Activated gamma-delta T cell (primary cell): ENCODE measurements around the gene SFRP4.

Source experiments
- DNase-seq: peaks from one replicate; lab custom pipeline; 2025; lab: John Stamatoyannopoulos, UW

Gene SFRP4

DNA sequence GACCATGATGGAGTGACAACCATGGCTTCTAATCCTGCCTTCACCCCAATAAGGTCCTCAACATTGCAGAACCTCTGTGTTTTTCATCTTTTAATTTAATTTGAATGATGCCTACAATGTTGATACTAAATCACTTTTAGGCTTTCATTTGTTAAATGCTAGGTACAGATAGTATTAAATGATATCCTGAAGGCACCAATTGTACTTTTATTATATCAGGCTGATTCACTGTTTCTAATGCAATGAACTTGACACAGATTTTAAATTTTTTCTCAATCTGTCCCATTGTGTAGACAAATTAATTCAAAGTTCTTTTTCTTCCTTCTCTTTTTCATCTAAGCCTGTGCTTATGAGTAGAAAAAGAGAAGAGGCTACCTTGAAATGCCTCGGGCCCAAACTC lies 9.0 kb upstream of the SFRP4 start:
- no peak for DNase-seq

DNA sequence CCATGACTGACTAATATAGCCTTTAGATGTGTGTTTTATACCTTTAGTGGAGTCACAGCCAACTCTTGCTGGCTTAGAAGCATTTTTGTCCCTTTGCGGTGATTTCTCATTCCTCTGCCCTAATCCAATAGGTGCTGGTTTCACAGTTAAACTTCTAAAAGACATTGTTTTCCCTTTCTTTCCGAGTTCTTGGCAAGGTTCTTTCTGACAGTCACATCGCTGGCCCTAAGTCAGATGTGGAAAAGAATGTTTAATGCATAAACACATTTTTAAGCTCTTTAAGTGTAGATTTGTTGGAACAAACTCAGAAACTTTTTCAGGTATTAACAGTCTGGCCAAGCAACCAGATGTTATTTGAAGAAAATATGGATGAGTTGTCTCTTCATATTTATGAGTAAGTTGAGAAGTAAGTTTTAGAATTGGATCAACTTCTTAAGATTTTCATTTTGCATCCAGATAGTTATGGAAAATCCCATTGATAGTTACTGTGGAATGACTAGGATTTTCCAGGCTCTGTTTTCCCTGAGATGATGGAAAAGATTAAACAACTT lies 7.9 kb upstream of the SFRP4 start:
- no peak for DNase-seq

DNA sequence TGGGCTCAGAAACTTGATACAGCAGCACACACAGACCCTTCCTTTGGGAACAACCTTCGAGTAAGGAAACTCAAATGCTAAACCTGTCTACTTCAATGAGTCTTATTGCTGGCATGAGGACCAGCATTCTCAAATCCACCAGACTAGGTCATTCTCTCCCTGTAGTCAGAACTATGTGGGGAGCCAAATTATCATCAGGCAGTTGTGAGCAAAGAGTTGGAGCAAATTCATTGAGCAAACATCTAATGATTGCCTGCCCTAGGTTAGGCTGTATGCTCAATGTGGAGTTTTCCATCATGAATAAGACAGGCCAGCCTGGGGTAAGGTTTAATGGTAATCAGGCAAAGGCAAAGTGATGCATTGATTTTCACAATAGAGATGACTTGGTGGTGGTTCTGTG lies 7.4 kb upstream of the SFRP4 start:
- DNase-seq: no peak

DNA sequence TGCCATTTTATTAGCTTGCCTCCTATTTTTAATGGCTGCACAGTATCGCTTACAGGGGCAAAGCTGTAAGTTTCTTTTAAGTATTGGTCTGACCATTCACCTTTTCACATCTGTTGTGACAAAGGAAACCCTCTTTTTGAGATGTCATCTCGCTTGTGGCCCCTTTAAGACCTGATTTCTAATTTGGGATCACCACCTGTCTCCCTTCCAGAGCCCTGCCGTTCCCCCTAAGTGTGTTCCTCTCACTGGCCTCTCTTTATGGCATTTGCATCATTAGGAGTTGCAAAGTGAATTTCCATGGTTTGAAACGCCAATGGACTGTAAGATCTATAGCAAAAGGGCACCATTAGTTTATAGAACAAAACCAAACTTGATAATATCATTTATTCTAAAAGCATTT lies 5.3 kb upstream of the SFRP4 start:
- DNase-seq: no peak

DNA sequence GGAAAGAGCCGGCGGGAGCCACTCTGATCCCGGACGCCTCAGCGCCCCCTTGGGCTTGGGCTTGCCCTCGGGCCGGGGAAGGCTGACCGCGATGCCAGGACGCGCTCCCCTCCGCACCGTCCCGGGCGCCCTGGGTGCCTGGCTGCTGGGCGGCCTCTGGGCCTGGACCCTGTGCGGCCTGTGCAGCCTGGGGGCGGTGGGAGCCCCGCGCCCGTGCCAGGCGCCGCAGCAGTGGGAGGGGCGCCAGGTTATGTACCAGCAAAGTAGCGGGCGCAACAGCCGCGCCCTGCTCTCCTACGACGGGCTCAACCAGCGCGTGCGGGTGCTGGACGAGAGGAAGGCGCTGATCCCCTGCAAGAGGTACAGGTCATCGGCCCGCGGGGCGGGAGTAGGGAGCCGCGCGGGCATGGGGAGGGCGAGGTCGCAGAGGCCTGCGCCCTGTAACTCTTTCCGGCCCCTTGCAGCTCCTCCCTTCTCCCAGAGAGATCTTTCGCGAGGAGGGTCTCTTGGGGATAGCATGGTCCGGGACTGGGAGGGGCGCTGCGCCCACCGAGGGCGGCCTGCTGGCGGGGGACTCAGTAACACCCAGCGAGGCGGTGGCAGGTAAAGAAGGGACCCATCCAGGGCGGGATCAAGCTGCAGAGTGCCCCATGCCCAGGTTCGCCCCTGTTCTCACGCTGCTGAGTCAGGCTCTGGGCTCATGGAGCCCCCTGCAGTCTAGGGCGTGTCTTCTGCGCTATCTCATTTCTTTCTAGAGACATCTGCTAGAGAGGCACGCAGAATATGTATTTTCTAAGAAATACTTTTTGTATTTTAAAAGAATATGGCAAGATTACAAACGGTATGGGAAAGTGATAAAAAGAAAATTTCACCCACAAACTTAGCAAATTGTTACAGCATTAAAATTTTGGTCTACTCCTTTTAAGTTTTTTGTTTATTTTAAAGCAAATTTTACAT lies 4.5 kb upstream of the SFRP4 start:
- no peak for DNase-seq

DNA sequence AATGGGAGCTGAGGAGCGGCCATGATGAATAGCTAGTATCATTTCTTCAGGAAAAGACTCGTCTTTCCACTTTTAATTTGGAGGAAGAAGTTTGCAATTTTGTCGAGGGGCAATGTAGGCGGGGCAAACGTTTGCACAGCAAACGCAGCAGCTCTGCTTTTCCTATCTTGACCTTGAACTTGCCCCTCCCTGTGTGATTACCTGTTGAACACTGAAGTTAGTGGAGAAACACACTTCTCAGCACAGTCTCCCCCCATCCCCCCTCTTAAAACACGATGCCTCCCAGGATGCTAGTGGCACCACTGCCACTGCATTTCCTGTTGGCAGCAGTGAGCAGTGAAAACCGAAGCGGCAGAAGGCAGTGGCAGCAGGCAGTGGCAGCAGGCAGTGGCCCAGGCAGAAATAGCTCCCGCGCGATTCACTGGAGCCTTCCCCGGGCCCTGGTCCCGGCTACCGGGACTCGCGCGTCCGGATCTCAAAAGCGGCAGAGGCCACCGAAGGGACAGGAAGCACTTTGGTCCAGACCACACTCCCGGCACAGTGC lies 3.8 kb upstream of the SFRP4 start, which contains the start of gene EPDR1:
Gene EPDR1 (plus strand): TSS at position 336 of the 544 bp plus-strand sequence. CDS start 300 bp downstream, outside the sequence.
- DNase-seq: no peak

DNA sequence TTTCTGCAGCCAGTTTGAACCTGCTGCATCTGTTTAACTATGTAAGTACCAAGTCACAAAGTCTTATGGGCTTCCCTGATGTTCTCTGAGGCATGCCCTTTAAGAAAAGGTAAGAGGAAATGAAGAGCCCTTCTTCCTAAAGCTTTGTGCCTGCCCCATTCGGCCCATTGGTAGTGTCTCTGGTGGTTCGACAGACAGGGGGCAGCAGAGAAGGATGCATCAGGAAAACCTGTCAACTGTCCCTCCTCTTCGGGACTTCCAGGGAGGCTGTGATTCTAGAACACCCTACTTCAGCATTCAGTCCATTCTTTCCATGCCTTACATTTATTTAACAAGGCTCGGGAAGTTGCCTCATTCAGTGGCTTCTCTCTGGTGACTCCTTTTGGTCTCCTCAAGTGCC lies 1.9 kb upstream of the SFRP4 start:
- no peak for DNase-seq

DNA sequence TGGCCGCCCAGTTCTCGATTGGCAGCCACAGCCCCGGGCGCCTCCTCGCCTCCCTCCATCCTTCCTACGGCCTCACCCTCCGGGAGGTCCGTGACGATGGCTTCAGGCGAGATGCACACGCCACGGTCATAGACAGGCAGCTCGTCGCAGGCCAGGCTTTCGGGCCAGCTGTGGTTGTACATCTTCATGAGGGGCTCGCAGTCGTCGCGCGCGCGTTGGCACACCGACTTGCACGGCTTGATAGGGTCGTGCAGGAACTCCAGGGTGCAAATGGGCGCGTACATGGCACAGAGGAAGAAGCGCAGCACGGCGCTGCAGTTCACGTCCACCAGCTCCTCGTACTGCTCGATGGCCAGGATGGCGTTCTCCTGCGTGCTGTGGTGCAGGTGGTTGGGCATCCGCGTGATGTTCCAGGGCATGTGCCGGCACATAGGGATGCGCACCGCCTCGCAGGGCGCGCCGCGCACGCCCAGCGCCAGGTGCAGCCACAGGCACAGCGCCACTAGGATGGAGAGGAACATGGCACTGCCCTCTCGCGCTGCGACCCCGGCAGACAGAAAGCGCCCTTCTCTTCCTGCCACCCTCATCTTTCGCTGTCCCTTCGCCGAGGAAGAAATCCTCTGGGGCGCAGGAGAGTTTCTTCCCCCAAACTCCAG lies 472 bp downstream of the SFRP4 start:
- DNase-seq: no peak

DNA sequence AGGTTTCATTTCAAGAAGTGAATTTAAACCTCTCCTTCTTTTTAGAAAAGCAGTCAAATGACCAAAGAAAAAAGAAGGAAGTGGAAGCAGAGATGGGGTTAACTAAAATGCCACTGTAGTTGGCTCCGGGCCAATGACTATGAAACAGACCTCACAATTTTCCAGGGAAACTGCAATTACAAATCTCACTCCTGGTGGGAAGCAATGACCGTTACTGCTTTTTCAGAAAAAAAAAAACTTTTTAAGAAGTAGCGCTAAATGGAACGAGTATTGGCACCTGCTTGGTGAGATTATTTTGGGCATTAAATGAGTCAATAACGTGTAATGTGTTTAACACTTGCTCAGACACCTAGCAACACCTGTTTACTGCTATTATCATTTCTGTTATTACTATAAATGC lies 1.2 kb downstream of the SFRP4 start:
- DNase-seq: no peak

DNA sequence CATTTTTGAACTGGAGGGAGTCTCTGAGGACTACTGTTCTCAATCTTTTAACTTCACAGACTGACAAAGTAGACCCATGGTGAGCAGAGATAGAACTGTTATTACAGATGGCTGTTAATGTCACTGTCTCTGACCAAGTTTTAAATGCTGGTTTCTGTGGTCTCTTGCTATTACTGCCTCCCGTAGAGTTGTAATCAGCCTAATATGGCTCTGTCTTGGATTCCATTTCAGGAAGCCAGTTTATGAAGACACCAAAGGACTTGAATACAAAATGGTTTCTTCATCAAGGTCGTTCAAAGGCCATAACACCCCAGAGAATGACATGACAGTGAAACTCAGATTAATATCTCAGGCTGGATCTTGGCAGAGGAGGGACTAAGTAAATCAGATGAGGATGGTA lies 3.9 kb downstream of the SFRP4 start:
- no peak for DNase-seq

DNA sequence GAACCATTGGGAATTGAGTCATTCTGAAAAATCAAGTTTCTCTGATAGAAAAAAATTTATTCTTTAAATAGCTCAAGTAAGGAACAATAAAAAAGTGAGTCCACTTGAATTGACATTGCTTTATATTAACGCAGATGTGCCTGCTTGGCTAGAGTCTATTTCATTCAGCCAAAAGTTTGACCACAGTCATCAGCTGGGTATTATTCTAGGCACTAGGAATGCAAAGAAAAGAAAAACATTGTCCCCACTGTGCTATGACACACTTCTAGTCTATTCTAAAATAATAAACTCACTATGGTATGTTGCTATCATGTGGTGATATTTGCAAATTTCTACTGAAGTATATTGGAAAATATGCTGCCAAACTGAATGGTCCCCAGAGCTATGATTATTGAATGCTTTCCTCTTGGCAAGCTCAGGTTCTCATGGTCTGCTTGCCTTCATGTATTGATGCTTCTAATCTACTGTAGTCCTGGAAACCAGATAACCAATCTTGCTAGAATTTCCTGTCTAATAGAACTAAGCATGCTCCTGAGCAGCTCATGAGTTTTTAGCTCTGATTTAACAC lies 8.3 kb downstream of the SFRP4 start:
- no peak for DNase-seq

DNA sequence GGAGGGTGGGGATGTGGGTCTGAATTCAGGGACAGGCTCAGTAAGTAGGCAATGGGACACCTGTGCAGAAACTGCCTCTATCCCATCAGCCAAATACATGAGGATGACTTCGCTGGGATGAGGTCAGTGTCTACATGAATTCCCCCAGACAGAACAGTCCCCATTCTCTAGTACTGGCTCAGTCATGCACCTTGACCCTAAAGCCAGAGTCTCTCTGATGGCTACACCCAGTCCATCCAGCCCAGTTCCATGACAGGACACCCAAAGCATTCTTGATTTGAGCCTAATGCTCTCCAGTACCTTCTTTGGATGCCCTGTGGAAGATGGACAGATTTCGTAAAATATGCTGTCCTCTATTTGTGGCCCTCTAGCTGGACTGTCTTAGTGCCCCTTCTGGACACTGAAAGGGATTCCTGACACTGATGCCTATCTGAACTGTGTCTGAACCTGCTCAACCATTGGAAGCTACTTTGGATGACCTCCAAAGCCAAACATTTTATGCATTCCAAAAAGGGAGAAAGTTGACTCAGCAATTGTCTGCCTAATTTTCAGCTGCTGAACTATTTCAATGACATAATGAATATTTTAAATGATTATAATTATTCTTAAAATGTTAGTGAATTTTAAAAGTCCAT lies 14.6 kb downstream of the SFRP4 start:
- no peak for DNase-seq

DNA sequence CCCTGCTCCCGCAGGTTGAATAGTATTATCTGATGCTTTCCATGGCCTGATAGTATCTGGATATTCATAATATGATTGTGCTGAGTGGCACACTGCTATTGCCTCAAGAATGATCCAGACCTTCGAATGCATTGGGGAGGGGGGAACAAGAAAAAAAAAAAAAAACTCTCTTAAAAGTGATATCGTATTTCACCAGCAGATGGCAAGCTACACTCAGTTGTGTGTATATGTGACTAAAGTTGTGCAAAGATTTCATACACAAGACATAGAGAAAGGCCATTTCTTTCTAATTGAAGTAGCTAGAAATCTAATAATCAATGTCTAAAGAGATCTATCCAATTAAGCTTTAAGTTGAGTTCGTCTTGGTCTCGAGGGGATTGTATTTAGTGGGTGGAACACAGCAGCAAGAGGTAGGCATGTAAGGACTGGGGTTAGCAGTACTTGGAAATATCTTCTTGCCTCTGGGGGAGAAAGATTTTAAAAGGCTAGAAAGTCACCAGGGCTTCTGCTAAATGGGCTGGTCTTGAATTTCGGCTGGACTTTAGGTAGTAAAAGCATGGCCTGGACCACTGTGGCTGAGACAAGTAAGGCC lies 15.3 kb downstream of the SFRP4 start:
- DNase-seq: no peak

DNA sequence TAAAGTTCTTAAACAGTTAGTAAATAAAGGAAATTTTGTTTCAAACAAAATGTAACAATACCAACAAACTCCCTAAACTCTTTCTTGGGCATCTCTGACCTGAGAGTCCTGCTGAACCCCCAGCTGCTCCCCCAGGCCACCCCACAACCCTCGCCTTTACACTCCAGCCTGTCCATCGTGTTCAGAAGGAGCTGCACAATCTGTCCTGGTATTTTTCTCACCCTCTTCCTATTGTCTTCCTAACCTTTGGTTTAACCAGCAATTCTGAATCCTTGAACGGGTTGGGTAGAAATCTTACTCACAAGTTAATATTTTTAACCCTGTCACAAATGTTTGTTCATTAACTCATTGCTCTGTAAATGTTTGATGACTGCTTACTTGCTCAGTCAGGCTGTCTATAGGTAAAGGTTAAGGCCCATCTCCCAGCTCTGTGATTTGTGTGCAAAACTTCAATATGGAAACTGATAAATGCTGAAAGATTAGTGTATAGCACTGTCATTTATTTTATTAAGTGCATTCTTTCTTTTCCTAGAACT lies 16.8 kb downstream of the SFRP4 start:
- no peak for DNase-seq

DNA sequence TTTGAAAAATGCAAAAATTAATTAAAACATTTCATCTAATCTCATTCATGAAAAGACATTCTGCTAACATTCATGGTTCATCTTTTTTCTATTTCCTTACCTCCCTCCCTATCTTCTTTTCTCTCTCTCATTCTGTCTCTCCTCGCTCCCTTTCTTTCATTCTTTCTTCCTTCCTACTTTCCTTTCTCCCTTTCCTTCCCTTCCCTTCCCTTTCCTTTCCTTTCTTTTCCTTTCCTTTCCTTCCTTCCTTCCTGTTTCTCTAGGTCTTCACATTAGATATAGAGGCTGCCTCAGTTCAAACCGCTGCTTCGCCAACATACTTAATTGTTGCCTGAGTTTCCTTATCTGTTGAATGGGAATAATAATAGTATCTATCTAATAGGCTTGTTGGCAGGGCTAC lies 21.9 kb downstream of the SFRP4 start:
- DNase-seq: no peak

DNA sequence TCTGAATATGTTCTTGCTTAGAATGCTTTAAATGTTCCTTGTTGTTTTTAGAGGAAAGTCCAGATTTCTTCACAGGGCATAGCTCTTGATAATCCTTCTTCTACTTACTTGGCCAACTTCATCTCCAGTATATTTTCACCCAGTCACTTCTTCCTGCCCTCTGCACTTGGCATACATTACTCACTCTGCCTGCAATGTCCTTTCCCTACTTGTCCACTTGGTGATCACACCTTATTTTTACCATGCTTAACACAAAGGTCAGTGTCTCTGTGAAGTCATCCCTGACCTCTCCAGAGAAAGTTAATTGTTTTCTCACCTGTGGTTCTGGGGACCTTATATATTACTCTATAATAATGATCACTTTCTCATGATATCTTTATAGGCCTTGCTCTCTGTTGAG lies 23.3 kb downstream of the SFRP4 start:
- DNase-seq: no peak

DNA sequence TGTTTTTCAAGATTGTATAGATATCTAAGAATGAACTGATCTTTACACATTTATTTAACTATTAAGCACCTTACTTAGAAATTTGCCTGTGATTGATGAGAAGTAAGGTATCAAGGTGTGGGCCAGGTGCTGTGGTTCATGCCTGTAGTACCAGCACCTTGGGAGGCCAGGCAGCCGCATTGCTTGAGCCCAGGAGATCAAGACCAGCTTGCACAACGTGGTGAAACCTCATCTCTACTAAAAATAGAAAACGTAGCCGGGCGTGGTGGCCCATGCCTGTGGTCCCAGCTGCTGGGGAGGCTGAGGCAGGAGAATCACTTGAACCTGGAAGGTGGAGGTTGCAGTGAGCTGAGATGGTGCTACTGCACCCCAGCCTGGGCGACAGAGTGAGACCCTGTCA lies 34.5 kb downstream of the SFRP4 start:
- no peak for DNase-seq
